PFSK-1 (cell line): ENCODE measurements around the gene PMPCA.

Experiments used
- POLR2AphosphoS5 ChIP-seq: IDR thresholded peaks from 2 replicates; pipeline ENCODE4 v1.6.1; 2012; ENCODE audit warnings: low read depth, mild to moderate bottlenecking, control low read depth, low read length, moderate library complexity
- REST ChIP-seq, 2 experiments: IDR thresholded peaks; 2 replicates each; pipeline versions ENCODE4 v1.6.1 to v1.8.0; 2011 to 2012; ENCODE audit warnings: low read depth in 2 of 2, low read length in 2 of 2, control low read depth in 1 of 2, inconsistent platforms in 1 of 2, mild to moderate bottlenecking in 1 of 2, moderate library complexity in 1 of 2; ENCODE audit not compliant: insufficient read depth in 1 of 2
- SIN3A ChIP-seq: IDR thresholded peaks from 2 replicates; pipeline ENCODE4 v1.6.1; 2012; ENCODE audit warnings: mild to moderate bottlenecking, low read length, moderate library complexity, borderline replicate concordance; ENCODE audit not compliant: insufficient read depth
- TAF1 ChIP-seq: IDR thresholded peaks from 2 replicates; pipeline ENCODE4 v1.6.1; 2012; ENCODE audit warnings: low read length, control low read depth, borderline replicate concordance; ENCODE audit not compliant: insufficient read depth

- TF ChIP-seq REST (IDR thresholded peaks at IDR 0.05; ENCODE audit: insufficient read depth in 1 of 2, low read depth in 2 of 2, low read length in 2 of 2) (no peak), TAF1 (no peak), POLR2AphosphoS5 (no peak), SIN3A (no peak)
Measured at GRCh38 chr9:136470356-136470755, 59.9 kb downstream of the PMPCA start.
